K562 (cell line): ENCODE measurements around the gene SMG5. TPM values are rescaled to one million over a fixed set of nuclear protein-coding genes. Genes with fewer than 3 reads are reported as not detected.

Experiments
- ATAC-seq: fragments of 200-7000 bp; cut with Tn5 transposase; 3 replicates; pipeline ENCODE4 v1.9.1; 2020; ENCODE audit warnings: moderate library complexity
- Bru-seq: library from RNA; stranded (reverse); fragments of 400-500 nt; gene quantifications from one replicate; lab custom pipeline; 2021; lab: Mats Ljungman, UMichigan
- BruChase-seq, 2 experiments: library from RNA; stranded (reverse); fragments of 400-500 nt; gene quantifications; one replicate each; lab custom pipeline; 2021; lab: Mats Ljungman, UMichigan
- BruUV-seq: library from RNA; stranded (reverse); fragments of 400-500 nt; replicated peaks from 2 replicates; lab custom pipeline; 2021; lab: Mats Ljungman, UMichigan
- CTCF ChIA-PET: fragments of 300-600 bp; formaldehyde crosslinking; extraction: SDS; loops from one replicate; lab custom pipeline; 2021; ENCODE audit warnings: low intra/inter-chr PET ratio; lab: Yijun Ruan, JAX
- POLR2A ChIA-PET: fragments of 300-600, 350-650 bp; sonication (Branson Sonifier 250); formaldehyde crosslinking; extraction: SDS; loops from one replicate; lab custom pipeline; 2021; ENCODE audit warnings: antibody characterized with exemption, inconsistent platforms; lab: Yijun Ruan, JAX
- DNase-seq, 4 experiments: peaks; one replicate each; pipeline versions ENCODE4 v3.0.0 to v3.0.0-alpha.2; 2011 to 2018; ENCODE audit warnings: low spot score in 3 of 4, mixed read lengths in 3 of 4; ENCODE audit errors: extremely low read depth in 1 of 4
- FAIRE-seq: peaks from 2 replicates; lab custom pipeline; 2011; peaks lifted over from hg19 to GRCh38; lab: Jason Lieb, UNC
- H2AFZ ChIP-seq: 2 replicates; pipeline ENCODE4 v1.6.0; 2011; ENCODE audit warnings: low read depth, low read length, control low read depth, inconsistent platforms
- H3K27ac ChIP-seq: fragments of 200-600 bp; 3 replicates; pipeline ENCODE4 v1.8.0; 2011; ENCODE audit warnings: low read depth, mild to moderate bottlenecking, control low read depth, inconsistent platforms, low read length, moderate library complexity, mixed read lengths; ENCODE audit errors: extremely low read depth
- H3K27me3 ChIP-seq, 2 experiments: fragments of 300-600 bp in 1 of 2; 2 replicates in 1 of 2; 3 replicates in 1 of 2; pipeline versions ENCODE4 v1.6.0 to v1.8.0; 2011; ENCODE audit warnings: inconsistent platforms in 2 of 2, low read length in 2 of 2, mild to moderate bottlenecking in 1 of 2, mixed read lengths in 1 of 2, moderate library complexity in 1 of 2; ENCODE audit not compliant: control insufficient read depth in 2 of 2, insufficient read depth in 2 of 2
- H3K36me3 ChIP-seq: fragments of 300-600 bp; 3 replicates; pipeline ENCODE4 v1.8.0; 2011; ENCODE audit warnings: mild to moderate bottlenecking, low read length, inconsistent platforms; ENCODE audit not compliant: control insufficient read depth, insufficient read depth
- H3K4me1 ChIP-seq, 2 experiments: fragments of 200-600 bp in 1 of 2; replicated peaks in 1 of 2; 2 replicates in 1 of 2; 3 replicates in 1 of 2; pipeline versions ENCODE4 v1.5.1 to v1.8.0; 2011; ENCODE audit warnings: inconsistent platforms in 2 of 2, low read length in 2 of 2, mild to moderate bottlenecking in 1 of 2, mixed read lengths in 1 of 2, moderate library complexity in 1 of 2; ENCODE audit not compliant: control insufficient read depth in 2 of 2, insufficient read depth in 2 of 2
- H3K4me2 ChIP-seq: 2 replicates; pipeline ENCODE4 v1.6.1; 2011; ENCODE audit warnings: low read length, control low read depth, inconsistent platforms, mixed read lengths; ENCODE audit not compliant: insufficient read depth
- H3K4me3 ChIP-seq: fragments of 200-600 bp; sonication (generic), shearing (Covaris generic); 2 replicates; pipeline ENCODE4 v1.5.1; 2016; ENCODE audit warnings: control low read depth, inconsistent platforms
- H3K79me2 ChIP-seq: fragments of 200-600 bp; 3 replicates; pipeline ENCODE4 v1.8.0; 2011; ENCODE audit warnings: low read length, inconsistent platforms; ENCODE audit not compliant: control insufficient read depth, insufficient read depth
- H3K9ac ChIP-seq, 2 experiments: 2 replicates each; pipeline versions ENCODE4 v1.6.0 to v1.6.1; 2011; ENCODE audit warnings: low read depth in 2 of 2, low read length in 2 of 2, control low read depth in 1 of 2, inconsistent platforms in 1 of 2, mild to moderate bottlenecking in 1 of 2, mixed read lengths in 1 of 2; ENCODE audit not compliant: insufficient read depth in 1 of 2
- H3K9me1 ChIP-seq: one replicate; pipeline ENCODE4 v1.6.0; 2011; ENCODE audit warnings: inconsistent platforms, mild to moderate bottlenecking, low read length, moderate library complexity; ENCODE audit not compliant: control insufficient read depth, insufficient read depth
- H3K9me3 ChIP-seq: replicated peaks from 2 replicates; pipeline ENCODE4 v1.5.1; 2011; ENCODE audit warnings: low read depth, low read length, inconsistent platforms; ENCODE audit not compliant: control insufficient read depth, insufficient read depth
- H4K20me1 ChIP-seq: replicated peaks from 2 replicates; pipeline ENCODE4 v1.6.1; 2011; ENCODE audit warnings: low read length, inconsistent platforms, mixed read lengths; ENCODE audit not compliant: control insufficient read depth, insufficient read depth
- HNRNPUL1 ChIP-seq: fragments of 200-400 bp; formaldehyde crosslinking; IDR thresholded peaks from 2 replicates; pipeline ENCODE4 v1.6.1; 2017; ENCODE audit warnings: low read length
- SRSF7 ChIP-seq: fragments of 200-400 bp; formaldehyde crosslinking; optimal IDR thresholded peaks from 2 replicates; pipeline ENCODE3; 2017; ENCODE audit warnings: mild to moderate bottlenecking, low read depth, low read length
- WGBS: fragments of 100-300 bp; shearing (Covaris generic); methylation state at CpG from one replicate; pipeline ENCODE4 v1.1.6; 2016; ENCODE audit warnings: low coverage, mixed read lengths; ENCODE audit not compliant: insufficient coverage; ENCODE audit errors: missing lambda C conversion rate; 5-methylcytosine and 5-hydroxymethylcytosine counted together
- in situ Hi-C: fragments of 300-500 bp; cut with MboI; formaldehyde crosslinking; loops from 4 replicates; pipeline ENCODE4 v1.15.0; 2018; ENCODE audit warnings: inconsistent platforms, mixed read lengths
- intact Hi-C: fragments of 100-400 bp; cut with micrococcal nuclease; formaldehyde crosslinking; loops from 2 replicates; pipeline ENCODE4 v1.14.2; 2022
- long read RNA-seq, 3 experiments: library from polyadenylated mRNA in 2 of 3; library from RNA in 1 of 3; unstranded in 2 of 3; stranded (forward) in 1 of 3; transcript quantifications; one replicate each; pipeline ENCODE4 v2.0.0, GENCODE V29; 2019 to 2022
- polyA minus RNA-seq, 3 experiments: library from RNA; depleted of rRNA, polyadenylated mRNA; stranded (reverse); fragments of >200 nt; gene quantifications; 2 replicates each; pipeline ENCODE4 v1.2.3, GENCODE V29; 2011
- polyA plus RNA-seq, 8 experiments: library from polyadenylated mRNA; depleted of rRNA in 4 of 8; stranded (reverse) in 5 of 8; unstranded in 3 of 8; fragments of >200 nt; fragmentation: Nextera tagmentation in 2 of 8; fragmentation: Illumina TruSeq in 1 of 8; extraction: Ambion mirVana in 2 of 8; extraction: Trizol in 1 of 8; gene quantifications; 2 replicates each; pipeline versions ENCODE4 v1.2.1 to v1.2.3, GENCODE V29; 2011 to 2014; ENCODE audit warnings: inconsistent platforms in 1 of 8, missing spikeins in 1 of 8
- total RNA-seq, 7 experiments: library from RNA; depleted of rRNA in 6 of 7; stranded (reverse); fragments of >200 nt in 6 of 7; fragmentation: Illumina TruSeq in 2 of 7; extraction: Trizol in 2 of 7; gene quantifications; 2 replicates each; pipeline versions ENCODE4 v1.2.1 to v1.2.3, GENCODE V29; 2011 to 2021; ENCODE audit warnings: low replicate concordance in 1 of 7
- TF ChIP-seq, protein P1 (sequence below): fragments of 250-450 bp; sonication (Bioruptor Pico); IDR thresholded peaks from 2 replicates; pipeline ENCODE4 v1.5.0; 2020; ENCODE audit warnings: mild to moderate bottlenecking
- TF ChIP-seq, protein P2 (sequence below): fragments of 450-650 bp; IDR thresholded peaks from 2 replicates; pipeline ENCODE4 v1.6.1; 2018; ENCODE audit warnings: mild to moderate bottlenecking, low read depth; ENCODE audit not compliant: partially characterized antibody
- TF ChIP-seq, protein P3 (sequence below): sonication (generic); formaldehyde crosslinking; IDR thresholded peaks from 2 replicates; pipeline ENCODE4 v1.8.0; 2022; ENCODE audit warnings: missing genetic modification reagents, mild to moderate bottlenecking, moderate library complexity, borderline replicate concordance

Gene SMG5, protein sequence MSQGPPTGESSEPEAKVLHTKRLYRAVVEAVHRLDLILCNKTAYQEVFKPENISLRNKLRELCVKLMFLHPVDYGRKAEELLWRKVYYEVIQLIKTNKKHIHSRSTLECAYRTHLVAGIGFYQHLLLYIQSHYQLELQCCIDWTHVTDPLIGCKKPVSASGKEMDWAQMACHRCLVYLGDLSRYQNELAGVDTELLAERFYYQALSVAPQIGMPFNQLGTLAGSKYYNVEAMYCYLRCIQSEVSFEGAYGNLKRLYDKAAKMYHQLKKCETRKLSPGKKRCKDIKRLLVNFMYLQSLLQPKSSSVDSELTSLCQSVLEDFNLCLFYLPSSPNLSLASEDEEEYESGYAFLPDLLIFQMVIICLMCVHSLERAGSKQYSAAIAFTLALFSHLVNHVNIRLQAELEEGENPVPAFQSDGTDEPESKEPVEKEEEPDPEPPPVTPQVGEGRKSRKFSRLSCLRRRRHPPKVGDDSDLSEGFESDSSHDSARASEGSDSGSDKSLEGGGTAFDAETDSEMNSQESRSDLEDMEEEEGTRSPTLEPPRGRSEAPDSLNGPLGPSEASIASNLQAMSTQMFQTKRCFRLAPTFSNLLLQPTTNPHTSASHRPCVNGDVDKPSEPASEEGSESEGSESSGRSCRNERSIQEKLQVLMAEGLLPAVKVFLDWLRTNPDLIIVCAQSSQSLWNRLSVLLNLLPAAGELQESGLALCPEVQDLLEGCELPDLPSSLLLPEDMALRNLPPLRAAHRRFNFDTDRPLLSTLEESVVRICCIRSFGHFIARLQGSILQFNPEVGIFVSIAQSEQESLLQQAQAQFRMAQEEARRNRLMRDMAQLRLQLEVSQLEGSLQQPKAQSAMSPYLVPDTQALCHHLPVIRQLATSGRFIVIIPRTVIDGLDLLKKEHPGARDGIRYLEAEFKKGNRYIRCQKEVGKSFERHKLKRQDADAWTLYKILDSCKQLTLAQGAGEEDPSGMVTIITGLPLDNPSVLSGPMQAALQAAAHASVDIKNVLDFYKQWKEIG
- total RNA-seq (2011; cell fraction: chromatin; rRNA removed; ENCODE audit: low replicate concordance) = 126 and 277 TPM in 2 replicates
- 112 and 123 TPM in 2 replicates for total RNA-seq (2011; cell fraction: nucleolus; rRNA removed)
- 105 and 122 TPM in 2 replicates for total RNA-seq (2011; cell fraction: nucleoplasm; rRNA removed)
- total RNA-seq (2014; rRNA removed) (56.0 and 71.6 TPM in 2 replicates), total RNA-seq (2014; rRNA removed; fragmentation: Illumina TruSeq; extraction: Trizol) (33.1 and 41.4 TPM in 2 replicates), total RNA-seq (2015; rRNA removed; fragmentation: Illumina TruSeq; extraction: Trizol) (53.1 and 53.7 TPM in 2 replicates), total RNA-seq (2021) (78.4 and 85.9 TPM in 2 replicates), polyA plus RNA-seq (2011; rRNA removed) (41.4 and 53.9 TPM in 2 replicates), polyA plus RNA-seq (2014; fragmentation: Illumina TruSeq; extraction: Trizol) (69.4 and 69.7 TPM in 2 replicates), polyA plus RNA-seq (2014; fragmentation: Nextera tagmentation; extraction: Ambion mirVana) (1 to 10 TPM; 1.4 to 1.6 TPM), polyA plus RNA-seq (2014; rRNA removed) (53.0 and 58.7 TPM in 2 replicates), polyA minus RNA-seq (2011; rRNA and poly(A)+ RNA removed) (27.6 and 30.1 TPM in 2 replicates), Bru-seq, nascent RNA (percentile 84 among the genes with signal in this experiment), BruChase-seq, experiment 1, labeled RNA remaining after a 2-hour chase (percentile 83 among the genes with signal in this experiment), BruChase-seq, experiment 2, labeled RNA remaining after a 6-hour chase (percentile 86 among the genes with signal in this experiment)
- polyA plus RNA-seq (2011; cell fraction: cytosol; rRNA removed) = 33.8 and 36.1 TPM in 2 replicates
- 202 and 245 TPM in 2 replicates for polyA plus RNA-seq (2011; cell fraction: nucleus; rRNA removed)
- polyA plus RNA-seq (2012) = 44.7 and 57.3 TPM in 2 replicates
- 18.5 and 20.0 TPM in 2 replicates for polyA minus RNA-seq (2011; cell fraction: cytosol; rRNA and poly(A)+ RNA removed)
- polyA minus RNA-seq (2011; cell fraction: nucleus; rRNA and poly(A)+ RNA removed) = 29.4 and 36.3 TPM in 2 replicates
- long read RNA-seq, experiment 1, full-length matches to known transcripts = 41 of 236 reads
- long read RNA-seq, experiment 1, partial matches to known transcripts = 118 of 236 reads
- long read RNA-seq, experiment 1, other reads (novel, unspliced or antisense) = 77 of 236 reads
- long read RNA-seq, experiment 2, full-length matches to known transcripts = 21 of 85 reads
- long read RNA-seq, experiment 2, partial matches to known transcripts = 40 of 85 reads
- long read RNA-seq, experiment 2, other reads (novel, unspliced or antisense) = 24 of 85 reads
- long read RNA-seq, experiment 3, full-length matches to known transcripts = 5 of 18 reads
- long read RNA-seq, experiment 3, partial matches to known transcripts = 8 of 18 reads
- long read RNA-seq, experiment 3, other reads (novel, unspliced or antisense) = 5 of 18 reads

DNA sequence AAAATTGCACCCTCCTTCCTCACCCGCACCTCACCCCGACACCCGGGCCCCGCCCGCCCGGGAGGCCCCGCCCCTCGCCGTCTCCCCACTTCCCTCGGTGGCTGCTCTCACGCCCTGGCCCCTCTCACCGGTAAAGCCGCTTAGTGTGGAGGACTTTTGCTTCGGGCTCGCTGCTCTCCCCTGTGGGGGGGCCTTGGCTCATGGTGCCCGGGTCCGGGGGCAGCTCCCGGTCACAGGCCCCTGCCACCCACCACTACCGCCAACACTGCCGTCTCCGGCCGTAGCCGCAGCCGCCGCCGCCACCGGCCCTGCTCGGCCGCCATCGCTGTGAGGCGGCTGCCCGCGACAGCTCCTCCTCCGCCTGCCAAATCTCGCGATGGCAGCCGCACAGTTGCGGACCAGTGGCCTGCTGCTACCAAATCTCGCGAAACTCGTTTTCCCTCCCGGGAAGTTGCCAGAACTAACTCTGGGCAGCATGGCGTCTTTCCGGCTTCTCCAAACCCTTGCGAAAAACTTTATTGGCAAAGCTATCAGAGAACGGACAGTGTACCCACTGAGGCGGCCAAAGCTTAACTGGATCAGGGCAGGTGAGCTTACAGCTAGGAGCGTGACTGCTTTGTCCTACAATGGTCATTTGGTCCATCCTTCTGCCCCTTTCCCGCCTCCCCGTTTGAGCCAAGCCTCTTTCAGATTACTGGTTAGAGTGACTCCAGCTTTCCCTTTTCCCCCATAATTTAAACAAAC, at the start of gene SMG5:
Gene SMG5, minus strand, starts transcription at position 347 of the 744 bp plus-strand sequence. Its CDS starts 145 bp downstream, at position 202.
- ChIA-PET POLR2A (interaction anchor here (0.6 to 6.3 kb wide), 25 partner anchors 9 to 464 kb away, joined by 3 to 63 read pairs (median 4); partner anchors contain the start of genes GLMP, PAQR6 and PMF1), CTCF (no interaction called here)
- H3K4me2 ChIP-seq = peak within 1 kb of the TSS; percentile 100
- H3K4me3 ChIP-seq = peak within 1 kb of the TSS; percentile 97
- 1% methylated on average over 47 of the region's 50 CpGs for WGBS
- H3K9me1 ChIP-seq = no peaks in the 10 kb centered on the region
- peak; percentile 99 for FAIRE-seq
- intact Hi-C loops (no loop called here), in situ Hi-C loops (no loop called here)
- H3K4me1 ChIP-seq = peaks cover 6 to 10% of the 10 kb centered on the region in 2 experiments; a peak in 4 of 5 replicates
- no peaks in the 10 kb centered on the region for H3K9me3 ChIP-seq
- peak within 1 kb of the TSS; percentile 93 for H3K27ac ChIP-seq
- H2AFZ ChIP-seq = peak within 1 kb of the TSS; percentile 97
- H3K79me2 ChIP-seq = peaks cover 52% of the 10 kb centered on the region
- peak; percentile 91 to 98 (median 92) for DNase-seq
- BruUV-seq = no TSS peak
- peaks cover 11% of the 10 kb centered on the region; the same call in 1 of the 2 replicates for H4K20me1 ChIP-seq
- peaks cover 47% of the 10 kb centered on the region for H3K36me3 ChIP-seq
- peak; percentile 96 for ATAC-seq
- H3K27me3 ChIP-seq = no peaks in the 10 kb centered on the region
- peak within 1 kb of the TSS; percentile 91 to 97 for H3K9ac ChIP-seq
- TF ChIP-seq, protein P1, sequence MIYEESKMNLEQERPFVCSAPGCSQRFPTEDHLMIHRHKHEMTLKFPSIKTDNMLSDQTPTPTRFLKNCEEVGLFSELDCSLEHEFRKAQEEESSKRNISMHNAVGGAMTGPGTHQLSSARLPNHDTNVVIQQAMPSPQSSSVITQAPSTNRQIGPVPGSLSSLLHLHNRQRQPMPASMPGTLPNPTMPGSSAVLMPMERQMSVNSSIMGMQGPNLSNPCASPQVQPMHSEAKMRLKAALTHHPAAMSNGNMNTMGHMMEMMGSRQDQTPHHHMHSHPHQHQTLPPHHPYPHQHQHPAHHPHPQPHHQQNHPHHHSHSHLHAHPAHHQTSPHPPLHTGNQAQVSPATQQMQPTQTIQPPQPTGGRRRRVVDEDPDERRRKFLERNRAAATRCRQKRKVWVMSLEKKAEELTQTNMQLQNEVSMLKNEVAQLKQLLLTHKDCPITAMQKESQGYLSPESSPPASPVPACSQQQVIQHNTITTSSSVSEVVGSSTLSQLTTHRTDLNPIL (CRISPR knock-in tag) = no peak
- TF ChIP-seq, protein P2, sequence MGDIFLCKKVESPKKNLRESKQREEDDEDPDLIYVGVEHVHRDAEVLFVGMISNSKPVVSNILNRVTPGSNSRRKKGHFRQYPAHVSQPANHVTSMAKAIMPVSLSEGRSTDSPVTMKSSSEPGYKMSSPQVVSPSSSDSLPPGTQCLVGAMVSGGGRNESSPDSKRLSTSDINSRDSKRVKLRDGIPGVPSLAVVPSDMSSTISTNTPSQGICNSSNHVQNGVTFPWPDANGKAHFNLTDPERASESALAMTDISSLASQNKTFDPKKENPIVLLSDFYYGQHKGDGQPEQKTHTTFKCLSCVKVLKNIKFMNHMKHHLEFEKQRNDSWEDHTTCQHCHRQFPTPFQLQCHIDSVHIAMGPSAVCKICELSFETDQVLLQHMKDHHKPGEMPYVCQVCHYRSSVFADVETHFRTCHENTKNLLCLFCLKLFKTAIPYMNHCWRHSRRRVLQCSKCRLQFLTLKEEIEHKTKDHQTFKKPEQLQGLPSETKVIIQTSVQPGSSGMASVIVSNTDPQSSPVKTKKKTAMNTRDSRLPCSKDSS = no peak
- TF ChIP-seq SRSF7 (no peak), HNRNPUL1 (no peak)
- TF ChIP-seq, protein P3, sequence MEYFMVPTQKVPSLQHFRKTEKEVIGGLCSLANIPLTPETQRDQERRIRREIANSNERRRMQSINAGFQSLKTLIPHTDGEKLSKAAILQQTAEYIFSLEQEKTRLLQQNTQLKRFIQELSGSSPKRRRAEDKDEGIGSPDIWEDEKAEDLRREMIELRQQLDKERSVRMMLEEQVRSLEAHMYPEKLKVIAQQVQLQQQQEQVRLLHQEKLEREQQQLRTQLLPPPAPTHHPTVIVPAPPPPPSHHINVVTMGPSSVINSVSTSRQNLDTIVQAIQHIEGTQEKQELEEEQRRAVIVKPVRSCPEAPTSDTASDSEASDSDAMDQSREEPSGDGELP (CRISPR knock-in tag) = peak; percentile 87
